Suprapubic skin (tissue), 3 donors: ENCODE results near the gene CADM1.

Experiments
- CTCF ChIP-seq, 2 donors: fragments of 200-600 bp in 1 of 2; fragments of 450-650 bp in 1 of 2; sonication (generic) in 1 of 2; IDR thresholded peaks; one replicate each; pipeline ENCODE4 v1.5.1; 2016 to 2019; ENCODE audit warnings: antibody characterized with exemption in 2 of 2, mild to moderate bottlenecking in 1 of 2, moderate library complexity in 1 of 2
- POLR2AphosphoS5 ChIP-seq, 3 donors: sonication (generic); formaldehyde crosslinking; IDR thresholded peaks; one replicate each; pipeline ENCODE4 v1.6.1; 2017; ENCODE audit warnings: antibody characterized with exemption in 3 of 3

- TF ChIP-seq CTCF (IDR thresholded peaks at IDR 0.05) = no peak
- no peak for TF ChIP-seq POLR2AphosphoS5 (IDR thresholded peaks at IDR 0.05)
These were observed 307.2 kb downstream of the CADM1 start for GRCh38 chr11:115197031-115197430.
